ENCODE results near the gene TRIM49D1.
"Not testable (repeated sequence)": the region's sequence is repeated elsewhere in the genome, so short reads cannot be mapped to it uniquely, and the experiment has no call there.

Gene TRIM49D1

GRCh38 chr11:89922195-89922660 lies at the start of gene TRIM49D1:
Gene TRIM49D1, minus strand, starts transcription at chr11:89922245. Its CDS starts 4,535 bp downstream, at chr11:89917710.
- no peak for DNase-seq

- not testable (repeated sequence) for DNase-seq
Observed at GRCh38 chr11:89965737-89966136, 43.7 kb upstream of the TRIM49D1 start, which contains the start of gene TRIM64. Gene TRIM64, plus strand, starts transcription at chr11:89966037. Its CDS starts 2,467 bp downstream, at chr11:89968504.

GRCh38 chr11:89960833-89961232 lies 38.8 kb upstream of the TRIM49D1 start:
- DNase-seq: not testable (repeated sequence)

- not testable (repeated sequence) for DNase-seq
Observed at GRCh38 chr11:89923764-89924163, 1.7 kb upstream of the TRIM49D1 start, which contains the start of gene TRIM49D2. Gene TRIM49D2, plus strand, starts transcription at chr11:89924064. Its CDS starts 2,698 bp downstream, at chr11:89926762.

- DNase-seq: not testable (repeated sequence)
Observed at GRCh38 chr11:89900809-89901208, 21.2 kb downstream of the TRIM49D1 start.

- not testable (repeated sequence) for DNase-seq
Observed at GRCh38 chr11:89893245-89893644, 28.8 kb downstream of the TRIM49D1 start.

- DNase-seq: not testable (repeated sequence)
Observed at GRCh38 chr11:89877511-89877910, 44.5 kb downstream of the TRIM49D1 start.

- not testable (repeated sequence) for DNase-seq
Observed at GRCh38 chr11:89872588-89872987, 49.5 kb downstream of the TRIM49D1 start.

- DNase-seq: not testable (repeated sequence)
Observed at GRCh38 chr11:89865223-89865622, 56.8 kb downstream of the TRIM49D1 start.

GRCh38 chr11:89863906-89864704 lies 57.9 kb downstream of the TRIM49D1 start:
- DNase-seq: not testable (repeated sequence)

Measured in NCI-H2171 treated with DMSO at 0.1 percent for 48 hours (cell line).